Transverse colon (tissue), 4 donors: ENCODE measurements around the gene OAF. TPM values are rescaled to one million over a fixed set of nuclear protein-coding genes. Genes with fewer than 3 reads are reported as not detected.
A peak's percentile ranks its signal among the peaks of the same experiment; 100 is the strongest.

Experiments used
- DNase-seq: peaks from one replicate; pipeline ENCODE4 v3.0.0-alpha.2; 2019
- H3K27ac ChIP-seq, 4 donors: fragments of 200-600 bp; sonication (generic); 2 replicates each; pipeline ENCODE4 v1.5.1; 2016 to 2018; ENCODE audit warnings: inconsistent platforms in 4 of 4
- H3K27me3 ChIP-seq: fragments of 200-600 bp; sonication (generic); 2 replicates; pipeline ENCODE4 v1.5.1; 2017; ENCODE audit warnings: inconsistent platforms
- H3K36me3 ChIP-seq, 4 donors: fragments of 200-600 bp; sonication (generic); 2 replicates each; pipeline ENCODE4 v1.5.1; 2017 to 2019; ENCODE audit warnings: inconsistent platforms in 4 of 4
- H3K4me1 ChIP-seq, 4 donors: fragments of 200-600 bp; sonication (generic); 2 replicates each; pipeline ENCODE4 v1.5.1; 2017 to 2020; ENCODE audit warnings: inconsistent platforms in 4 of 4
- H3K4me3 ChIP-seq, 4 donors: fragments of 200-600 bp; sonication (generic); 1 replicate in 1 of 4; 2 replicates in 3 of 4; pipeline versions ENCODE4 v1.5.1 to v1.6.1; 2017 to 2019; ENCODE audit warnings: inconsistent platforms in 4 of 4
- H3K9me3 ChIP-seq, 2 donors: fragments of 200-600 bp; sonication (generic); 2 replicates each; pipeline ENCODE4 v1.5.1; 2017 to 2019; ENCODE audit warnings: inconsistent platforms in 2 of 2
- CTCF ChIP-seq, 5 experiments: fragments of 200-600 bp in 3 of 5; fragments of 450-650 bp in 2 of 5; sonication (generic) in 3 of 5; IDR thresholded peaks; 1 replicate in 2 of 5; 2 replicates in 3 of 5; pipeline ENCODE4 v1.5.1; 2016 to 2017; ENCODE audit warnings: antibody characterized with exemption in 5 of 5, inconsistent platforms in 3 of 5, mild to moderate bottlenecking in 2 of 5, moderate library complexity in 1 of 5
- EP300 ChIP-seq: sonication (generic); formaldehyde crosslinking; IDR thresholded peaks from one replicate; pipeline ENCODE4 v1.6.1; 2017; ENCODE audit warnings: antibody characterized with exemption, low read depth
- POLR2A ChIP-seq: fragments of 450-650 bp; IDR thresholded peaks from one replicate; pipeline ENCODE4 v1.6.1; 2016; ENCODE audit warnings: antibody characterized with exemption, mild to moderate bottlenecking, moderate library complexity
- POLR2AphosphoS5 ChIP-seq, 3 donors: sonication (generic); formaldehyde crosslinking; IDR thresholded peaks; one replicate each; pipeline ENCODE4 v1.6.1; 2016; ENCODE audit warnings: antibody characterized with exemption in 3 of 3
- WGBS, 2 donors: methylation state at CpG; one replicate each; pipeline ENCODE4 v1.1.5; 2018; ENCODE audit warnings: low coverage in 1 of 2; 5-methylcytosine and 5-hydroxymethylcytosine counted together
- in situ Hi-C, 4 donors: fragments of 200-750 bp; cut with MboI; loops; one replicate each; pipeline versions ENCODE4 v1.15.0 to v1.15.1; 2017; ENCODE audit warnings: low sequenced_read_pairs in 3 of 4, low pct_ligation_motif_present in 1 of 4, low pct_unique_long_range_greater_than_20kb in 1 of 4
- intact Hi-C: fragments of 100-400 bp; cut with DNase I; formaldehyde crosslinking; loops from one replicate; pipeline ENCODE4 v1.15.1; 2023; ENCODE audit warnings: low total_unique reads
- total RNA-seq, 4 donors: library from RNA; depleted of rRNA; stranded (reverse); fragments of >200 nt; gene quantifications; one replicate each; pipeline ENCODE4 v1.1.0, GENCODE V29; 2016

The OAF gene
- total RNA-seq, 4 donors from 2014 or later = 78.8 to 553 (median 287) TPM

- peaks cover 0 to 6% (median 0%) of the 10 kb centered on the region in 4 donors for H3K4me1 ChIP-seq
- DNase-seq = no peak
- no peaks in the 10 kb centered on the region for H3K9me3 ChIP-seq
- H3K4me3 ChIP-seq = no peak overlapping the region
- TF ChIP-seq EP300 (no peak), CTCF (IDR thresholded peaks at IDR 0.05) (no peak), POLR2AphosphoS5 (IDR thresholded peaks at IDR 0.05) (peak in 1 of 3 donors; percentile 9)
- H3K27me3 ChIP-seq = no peaks in the 10 kb centered on the region
- 56 to 60% methylated on average over 4 to 9 of the region's 9 CpGs for WGBS, 2 donors
- H3K27ac ChIP-seq = peak overlapping the region in 1 of 4 donors; percentile 16
- intact Hi-C loops = loop anchor here (5.0 kb wide), 1 partner anchor 239 kb away; no protein-coding TSS in a partner anchor
- in situ Hi-C loops = loop anchor here in 3 of 4 donors (10.0 kb wide), 2 partner anchors 61 to 71 kb away; no protein-coding TSS in a partner anchor
- no peaks in the 10 kb centered on the region for H3K36me3 ChIP-seq
These were observed 22.5 kb downstream of the OAF start for GRCh38 chr11:120233207-120233803.

- in situ Hi-C loops = loop anchor here in 3 of 4 donors (10.0 kb wide), 2 partner anchors 60 to 70 kb away; no protein-coding TSS in a partner anchor
- DNase-seq = peak; percentile 72
- Histone ChIP-seq H3K4me1 (peaks cover 0 to 10% (median 5%) of the 10 kb centered on the region in 4 donors), H3K9me3 (no peaks in the 10 kb centered on the region), H3K4me3 (no peak overlapping the region), H3K27ac (no peak overlapping the region), H3K27me3 (peaks cover 14% of the 10 kb centered on the region), H3K36me3 (no peaks in the 10 kb centered on the region)
- intact Hi-C loops = no loop called here
- TF ChIP-seq POLR2AphosphoS5 (IDR thresholded peaks at IDR 0.05) = no peak
- TF ChIP-seq EP300 = no peak
- peak; percentile 67 to 81 (median 70) for TF ChIP-seq CTCF (IDR thresholded peaks at IDR 0.05)
- 11 to 25% methylated on average over 4 to 8 of the region's 8 CpGs for WGBS, 2 donors
These were observed 24.3 kb downstream of the OAF start for GRCh38 chr11:120235024-120235628.

- DNase-seq = no peak
- intact Hi-C loops (no loop called here), in situ Hi-C loops (loop anchor here in 3 of 4 donors (10.0 kb wide), 2 partner anchors 58 to 68 kb away; no protein-coding TSS in a partner anchor)
- Histone ChIP-seq H3K36me3 (no peaks in the 10 kb centered on the region), H3K9me3 (no peaks in the 10 kb centered on the region), H3K27ac (no peak overlapping the region), H3K4me3 (no peak overlapping the region), H3K4me1 (peaks cover 0 to 16% (median 10%) of the 10 kb centered on the region in 4 donors), H3K27me3 (peaks cover 27% of the 10 kb centered on the region)
- TF ChIP-seq POLR2A (no peak), POLR2AphosphoS5 (IDR thresholded peaks at IDR 0.05) (no peak), CTCF (IDR thresholded peaks at IDR 0.05) (no peak), EP300 (no peak)
- WGBS, 2 donors = 10 to 43% methylated on average over 2 to 5 of the region's 5 CpGs
These were observed 25.6 kb downstream of the OAF start for GRCh38 chr11:120236169-120237107.
